Frontal cortex (tissue), 4 donors: ENCODE data around the gene ZNF786. TPM values are rescaled to one million over a fixed set of nuclear protein-coding genes. Genes with fewer than 3 reads are reported as not detected.
"Not testable (repeated sequence)": the region's sequence is repeated elsewhere in the genome, so short reads cannot be mapped to it uniquely, and the experiment has no call there.

Experiments
- DNase-seq, 2 donors: peaks; one replicate each; pipeline ENCODE4 v3.0.0; 2012; ENCODE audit warnings: low spot score in 2 of 2
- FAIRE-seq: peaks from 2 replicates; lab custom pipeline; 2012; peaks lifted over from hg19 to GRCh38; lab: Jason Lieb, UNC
- small RNA-seq: library from RNA; depleted of rRNA; stranded (forward); fragments of <200 nt; gene quantifications from one replicate; pipeline ENCODE3, GENCODE V24; 2014
- total RNA-seq: library from RNA; depleted of rRNA; stranded (reverse); fragments of >200 nt; gene quantifications from one replicate; pipeline ENCODE4 v1.2.3, GENCODE V29; 2014
- donor health status: control.
- donor health status: control.
- donor health status: control.

ZNF786 gene
- total RNA-seq, 1 donor from 2014 or later, result 18.3 TPM

- FAIRE-seq (no peak), DNase-seq (no peak)
These were observed 46.6 kb downstream of the ZNF786 start for GRCh38 chr7:149043936-149044335.

GRCh38 chr7:149041350-149041749 lies 49.2 kb downstream of the ZNF786 start:
- no peak for DNase-seq
- no peak for FAIRE-seq

GRCh38 chr7:149038641-149039040 lies 51.9 kb downstream of the ZNF786 start:
- DNase-seq, FAIRE-seq: not testable (repeated sequence)

- DNase-seq (no peak), FAIRE-seq (no peak)
These were observed 53.8 kb downstream of the ZNF786 start for GRCh38 chr7:149036676-149037075.

GRCh38 chr7:149031353-149031910 lies 59.1 kb downstream of the ZNF786 start:
- DNase-seq (no peak), FAIRE-seq (no peak)

GRCh38 chr7:149030439-149030838 lies 60.1 kb downstream of the ZNF786 start:
- not testable (repeated sequence) for DNase-seq, FAIRE-seq

GRCh38 chr7:149028346-149029109 lies 62.0 kb downstream of the ZNF786 start, which contains the start of gene PDIA4:
Gene PDIA4 (minus strand): TSS chr7:149028505. CDS start chr7:149028408, 97 bp downstream.
- FAIRE-seq, result no peak
- DNase-seq, result peak; percentile 98

GRCh38 chr7:149027611-149028345 lies 62.7 kb downstream of the ZNF786 start:
- FAIRE-seq (no peak), DNase-seq (no peak)

- FAIRE-seq (no peak), DNase-seq (no peak)
These were observed 63.5 kb downstream of the ZNF786 start for GRCh38 chr7:149027055-149027454.

GRCh38 chr7:149023662-149024061 lies 66.9 kb downstream of the ZNF786 start:
- DNase-seq (no peak), FAIRE-seq (no peak)

GRCh38 chr7:149022756-149023360 lies 67.7 kb downstream of the ZNF786 start:
- FAIRE-seq (no peak), DNase-seq (no peak)

GRCh38 chr7:149021725-149022062 lies 68.8 kb downstream of the ZNF786 start:
- DNase-seq (no peak), FAIRE-seq (no peak)

GRCh38 chr7:149020483-149020882 lies 70.0 kb downstream of the ZNF786 start:
- no peak for DNase-seq
- FAIRE-seq, result no peak

Small RNA genes within 50 kb of the gene (small RNA-seq; reads per million reads assigned to genes)
- gene COX6B1P1 (not detected), gene RN7SL521P (0.23 reads per million), gene RNU6-650P (not detected)

Other genes with a start within 250 kb of the ZNF786 start
- gene EZH2, start 206.4 kb downstream of the ZNF786 start, total RNA-seq, result 38.7 TPM
- gene PDIA4, start 62.2 kb downstream of the ZNF786 start, total RNA-seq, result 68.9 TPM
- 6.9 TPM for gene ZNF425, start 35.6 kb upstream of the ZNF786 start, total RNA-seq
- gene ZNF398, start 56.7 kb upstream of the ZNF786 start, total RNA-seq, result 19.6 TPM
- 20.8 TPM for gene ZNF282, start 104.8 kb upstream of the ZNF786 start, total RNA-seq
- gene ZNF212, start 148.9 kb upstream of the ZNF786 start, total RNA-seq, result 6.1 TPM
- gene ZNF783, start 171.5 kb upstream of the ZNF786 start, total RNA-seq, result 12.2 TPM